Activated CD4-positive, alpha-beta memory T cell treated with anti-CD3 and anti-CD28 coated beads, Interleukin-2, amount 10 ng/mL, durations not matched to agents 7 days and 5 days (primary cell): ENCODE measurements around the gene TMEM254. TPM values are rescaled to one million over a fixed set of nuclear protein-coding genes. Genes with fewer than 3 reads are reported as not detected.
"Not testable (repeated sequence)": the region's sequence is repeated elsewhere in the genome, so short reads cannot be mapped to it uniquely, and the experiment has no call there.

Source experiments
- CTCF ChIA-PET: fragments of 350-600 bp; sonication (Branson Sonifier 250); formaldehyde crosslinking; loops from one replicate; lab custom pipeline; 2021; ENCODE audit warnings: antibody characterized with exemption, inconsistent platforms; lab: Charles Lee
- POLR2A ChIA-PET: fragments of 350-600 bp; sonication (Branson Sonifier 250); formaldehyde crosslinking; loops from one replicate; lab custom pipeline; 2021; ENCODE audit warnings: antibody characterized with exemption; lab: Charles Lee
- DNase-seq: peaks from one replicate; pipeline ENCODE4 v3.0.0-alpha.2; 2020
- H3K27ac Mint-ChIP-seq: one replicate; pipeline ENCODE4 v1.8.0; 2021; ENCODE audit warnings: mild to moderate bottlenecking, mixed read lengths
- H3K27me3 Mint-ChIP-seq: one replicate; pipeline ENCODE4 v1.8.0; 2021; ENCODE audit warnings: mixed read lengths
- H3K36me3 Mint-ChIP-seq: one replicate; pipeline ENCODE4 v1.8.0; 2021; ENCODE audit warnings: low read depth, mixed read lengths
- H3K4me1 Mint-ChIP-seq: one replicate; pipeline ENCODE4 v1.8.0; 2021; ENCODE audit warnings: mixed read lengths
- H3K4me3 Mint-ChIP-seq: one replicate; pipeline ENCODE4 v1.8.0; 2021; ENCODE audit warnings: mild to moderate bottlenecking, mixed read lengths
- H3K9me3 Mint-ChIP-seq: one replicate; pipeline ENCODE4 v1.8.0; 2021; ENCODE audit warnings: mixed read lengths
- total RNA-seq, 2 experiments: library from RNA; stranded (reverse); gene quantifications; one replicate each; pipeline ENCODE4 v1.2.3, GENCODE V29; 2021

TMEM254 gene, protein sequence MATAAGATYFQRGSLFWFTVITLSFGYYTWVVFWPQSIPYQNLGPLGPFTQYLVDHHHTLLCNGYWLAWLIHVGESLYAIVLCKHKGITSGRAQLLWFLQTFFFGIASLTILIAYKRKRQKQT
- 10 to 100 TPM; 15.0 to 18.3 TPM for total RNA-seq

DNA sequence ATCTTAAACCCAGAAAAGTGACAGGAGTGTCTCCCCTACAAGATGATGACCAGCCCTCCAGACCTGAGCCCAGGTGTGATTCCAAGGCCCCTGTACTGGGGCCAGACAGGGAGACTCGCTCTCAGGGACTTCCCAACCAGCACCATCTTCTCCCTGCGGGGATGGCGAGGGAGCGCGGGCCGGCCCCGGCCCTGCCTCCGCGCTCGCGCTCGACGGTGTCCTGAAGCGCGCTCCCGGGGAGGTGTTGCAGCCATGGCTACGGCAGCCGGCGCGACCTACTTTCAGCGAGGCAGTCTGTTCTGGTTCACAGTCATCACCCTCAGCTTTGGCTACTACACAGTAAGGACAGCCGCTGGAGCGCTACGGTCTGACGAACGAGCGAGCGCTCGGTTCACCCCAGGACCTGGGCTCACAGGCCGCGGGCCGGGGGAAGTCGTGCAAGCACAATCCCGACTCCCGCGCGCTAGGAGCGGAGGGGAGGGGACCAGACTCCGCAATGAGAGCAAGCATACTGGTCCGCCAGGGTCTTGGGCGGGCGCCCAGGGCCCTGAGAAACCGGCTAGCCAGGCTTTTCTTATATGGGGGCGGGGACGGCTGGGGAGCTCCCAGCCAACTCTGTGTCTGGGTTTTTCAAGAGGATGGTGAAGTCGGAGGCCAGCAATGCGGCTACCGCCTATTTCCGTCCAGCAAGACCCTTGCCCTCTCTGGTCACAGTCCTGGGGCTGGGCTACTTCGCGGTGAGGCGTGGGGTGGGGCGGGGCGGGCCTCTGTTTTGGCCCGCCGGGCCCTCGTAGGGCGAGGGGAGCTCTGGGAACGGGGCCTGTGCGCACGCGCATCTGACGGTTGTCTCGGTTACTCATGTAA is at the start of gene TMEM254:
Gene TMEM254 (plus strand): TSS at position 218 of the 864 bp plus-strand sequence. CDS start 35 bp downstream, at position 253.
- Mint-ChIP-seq H3K9me3 (no peaks in the 10 kb centered on the region), H3K27me3 (no peaks in the 10 kb centered on the region), H3K27ac (peak within 1 kb of the TSS; percentile 73), H3K36me3 (no peaks in the 10 kb centered on the region), H3K4me3 (peak within 1 kb of the TSS; percentile 92), H3K4me1 (peaks cover 29% of the 10 kb centered on the region)
- DNase-seq: peak; percentile 90
- ChIA-PET POLR2A (interaction anchor here (1.0 to 1.9 kb wide), 3 partner anchors 11 to 109 kb away, joined by 3 to 5 read pairs (median 4); no protein-coding TSS in a partner anchor), CTCF (interaction anchor here (0.7 to 2.3 kb wide), 7 partner anchors 11 to 300 kb away, joined by 3 to 8 read pairs (median 3); no protein-coding TSS in a partner anchor)

DNA sequence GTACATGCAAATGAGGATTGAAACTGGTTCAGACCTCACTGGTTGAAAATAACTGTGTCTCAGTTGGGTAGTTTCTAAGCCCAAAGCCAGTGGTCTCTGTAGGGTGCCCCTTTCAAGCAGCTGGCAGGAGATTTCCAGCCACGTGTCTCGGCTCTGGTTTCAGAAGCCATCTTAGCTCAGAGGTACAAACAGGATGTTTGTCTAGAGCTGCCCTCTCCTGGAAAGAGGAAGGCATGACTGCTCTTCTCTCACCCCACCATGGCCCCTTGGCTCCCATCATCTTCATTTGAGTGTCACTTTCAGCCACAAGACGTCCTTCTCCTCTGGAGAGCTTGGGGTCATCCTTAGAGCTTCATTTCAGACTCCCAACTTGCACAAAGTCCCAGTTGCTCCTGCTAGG is 49.3 kb upstream of the TMEM254 start:
- H3K4me1 Mint-ChIP-seq, H3K9me3 Mint-ChIP-seq, H3K4me3 Mint-ChIP-seq, POLR2A ChIA-PET, H3K36me3 Mint-ChIP-seq, H3K27ac Mint-ChIP-seq, H3K27me3 Mint-ChIP-seq: not testable (repeated sequence)
- CTCF ChIA-PET: interaction anchor here (1.0 kb wide), 1 partner anchor 19 kb away, joined by 3 read pairs; no protein-coding TSS in a partner anchor
- DNase-seq: peak; percentile 19

DNA sequence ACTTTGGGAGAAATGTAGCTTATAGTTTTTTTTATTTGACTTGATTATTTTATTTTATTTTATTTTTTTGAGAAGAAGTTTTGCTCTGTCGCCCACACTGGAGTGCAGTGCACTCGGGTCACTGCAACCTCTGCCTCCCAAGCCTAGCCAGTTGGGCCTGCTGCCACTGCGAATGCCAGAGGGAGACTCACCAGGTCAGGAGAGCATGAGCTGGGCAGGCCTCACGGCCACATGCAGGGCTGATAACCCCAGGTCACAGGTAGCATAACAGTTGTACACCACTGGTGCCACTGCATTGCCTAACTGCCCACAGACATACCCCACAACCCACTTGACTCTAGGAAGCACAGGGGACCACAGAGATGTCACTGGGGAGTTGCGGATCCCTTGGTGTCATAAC is 48.6 kb upstream of the TMEM254 start:
- H3K9me3 Mint-ChIP-seq, POLR2A ChIA-PET, H3K36me3 Mint-ChIP-seq, DNase-seq, H3K4me1 Mint-ChIP-seq, H3K27ac Mint-ChIP-seq, H3K4me3 Mint-ChIP-seq, H3K27me3 Mint-ChIP-seq: not testable (repeated sequence)
- CTCF ChIA-PET: interaction anchor here (1.0 kb wide), 1 partner anchor 18 kb away, joined by 3 read pairs; no protein-coding TSS in a partner anchor

DNA sequence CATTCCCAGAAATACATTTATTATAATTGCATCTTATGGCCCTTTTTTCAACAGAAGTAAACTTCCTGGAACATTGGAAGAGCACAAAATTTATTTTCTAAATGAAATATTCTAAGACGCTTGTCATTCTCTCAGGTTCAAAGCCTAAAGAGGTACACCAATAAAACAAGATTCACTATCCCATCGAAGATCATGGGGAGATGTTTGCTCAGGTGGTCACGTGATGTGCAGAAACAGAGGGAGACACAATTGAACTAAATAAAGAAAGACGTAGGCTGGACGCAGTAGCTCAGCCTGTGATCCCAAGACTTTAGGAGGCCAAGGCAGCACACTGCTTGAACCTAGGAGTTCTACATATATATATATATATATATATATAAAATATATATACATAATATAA is 46.0 kb upstream of the TMEM254 start:
- CTCF ChIA-PET: no interaction called here
- POLR2A ChIA-PET: no interaction called here
- no peaks in the 10 kb centered on the region for H3K9me3 Mint-ChIP-seq
- no peaks in the 10 kb centered on the region for H3K36me3 Mint-ChIP-seq
- no peaks in the 10 kb centered on the region for H3K27me3 Mint-ChIP-seq
- no peak overlapping the region for H3K27ac Mint-ChIP-seq
- no peak for DNase-seq
- H3K4me3 Mint-ChIP-seq: no peak overlapping the region
- peaks cover 2% of the 10 kb centered on the region for H3K4me1 Mint-ChIP-seq

DNA sequence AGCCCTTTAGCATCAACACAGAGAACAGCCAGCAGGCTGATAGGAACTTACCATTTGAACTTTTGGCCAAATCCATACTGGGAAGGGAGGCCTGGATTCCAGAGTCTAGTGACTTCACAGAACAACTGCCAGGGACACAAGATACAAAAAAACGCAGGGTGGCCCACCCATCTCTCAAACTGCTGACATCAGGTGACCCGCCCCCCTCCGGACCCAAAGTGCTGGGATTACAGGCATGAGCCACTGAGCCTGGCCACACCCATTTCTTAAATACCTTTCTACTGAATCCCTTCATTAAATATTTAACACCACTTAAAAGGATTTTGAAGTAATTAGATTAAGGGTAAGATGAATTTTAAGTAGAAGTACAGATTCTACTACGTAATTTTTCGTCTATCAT is 43.7 kb upstream of the TMEM254 start:
- H3K27me3 Mint-ChIP-seq, CTCF ChIA-PET, POLR2A ChIA-PET, DNase-seq, H3K9me3 Mint-ChIP-seq, H3K36me3 Mint-ChIP-seq, H3K27ac Mint-ChIP-seq, H3K4me1 Mint-ChIP-seq, H3K4me3 Mint-ChIP-seq: not testable (repeated sequence)

DNA sequence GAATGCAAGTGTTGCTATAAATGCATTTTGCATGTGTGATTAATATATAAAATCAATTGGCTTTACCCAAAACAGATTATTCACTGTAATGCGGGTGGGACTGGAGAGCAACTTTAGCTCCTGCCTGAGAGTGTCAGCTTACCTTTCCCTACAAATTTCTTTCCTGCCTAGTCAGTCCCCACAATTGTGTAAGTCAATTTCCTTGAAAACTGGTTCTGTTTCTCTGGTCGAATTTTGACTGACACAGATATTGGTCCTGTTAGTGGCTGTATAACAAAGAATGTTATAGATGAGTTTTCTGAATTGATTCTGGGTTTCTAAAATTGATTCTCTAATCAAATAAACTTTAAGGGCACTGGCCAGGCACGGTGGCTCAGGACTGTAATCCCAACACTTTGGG is 43.0 kb upstream of the TMEM254 start:
- H3K27me3 Mint-ChIP-seq, H3K4me1 Mint-ChIP-seq, H3K27ac Mint-ChIP-seq, DNase-seq, CTCF ChIA-PET, POLR2A ChIA-PET, H3K4me3 Mint-ChIP-seq, H3K9me3 Mint-ChIP-seq, H3K36me3 Mint-ChIP-seq: not testable (repeated sequence)

DNA sequence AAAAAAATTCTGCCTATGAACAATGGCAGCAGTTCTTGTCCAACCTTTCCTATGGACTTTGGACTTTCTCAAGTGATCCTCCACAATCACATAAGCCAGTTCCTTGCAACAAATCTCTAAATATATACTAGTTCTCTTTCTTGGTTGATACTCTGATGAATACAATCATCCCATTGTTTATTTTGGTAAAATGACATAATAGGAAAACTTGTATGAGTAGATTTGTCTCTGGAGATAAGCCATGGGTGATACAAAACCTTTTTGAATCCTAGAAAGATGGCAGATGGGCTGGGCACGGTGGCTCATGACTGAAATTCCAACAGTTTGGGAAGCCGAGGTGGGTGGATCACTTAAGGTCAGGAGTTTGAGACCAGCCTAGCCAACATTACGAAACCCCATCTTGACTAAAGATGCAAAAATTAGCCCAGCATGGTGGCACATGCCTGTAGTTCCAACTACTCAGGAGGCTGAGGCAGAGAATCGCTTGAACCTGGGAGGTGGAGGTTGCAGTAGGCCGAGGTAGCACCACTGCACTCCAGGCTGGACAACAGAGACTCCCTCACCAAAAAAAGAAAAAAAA is 41.5 kb upstream of the TMEM254 start:
- H3K9me3 Mint-ChIP-seq, DNase-seq, H3K36me3 Mint-ChIP-seq, POLR2A ChIA-PET, H3K4me1 Mint-ChIP-seq, H3K27me3 Mint-ChIP-seq, H3K4me3 Mint-ChIP-seq, H3K27ac Mint-ChIP-seq: not testable (repeated sequence)
- CTCF ChIA-PET: interaction anchor here (0.7 kb wide), 1 partner anchor 500 kb away, joined by 3 read pairs; no protein-coding TSS in a partner anchor

DNA sequence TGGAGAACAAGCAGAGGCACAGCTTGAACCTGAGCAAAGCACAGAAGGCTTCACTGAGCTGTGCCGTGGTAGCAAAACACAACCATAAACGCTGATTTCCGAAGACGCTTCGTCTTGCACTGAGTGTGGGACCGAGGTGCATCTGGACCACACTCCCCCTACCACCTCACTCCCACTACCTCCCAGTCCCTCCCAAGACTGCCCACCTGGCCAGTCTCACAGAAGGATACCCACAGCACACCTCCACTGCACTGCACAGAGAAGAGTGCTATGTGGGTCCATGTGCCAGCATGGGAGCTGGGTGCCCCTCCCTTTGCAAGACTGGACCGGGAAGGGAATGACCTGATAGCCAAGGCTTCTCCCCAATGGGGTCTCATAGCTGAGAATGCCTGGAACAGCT is 40.2 kb upstream of the TMEM254 start:
- H3K4me3 Mint-ChIP-seq, POLR2A ChIA-PET, H3K4me1 Mint-ChIP-seq, H3K27me3 Mint-ChIP-seq, H3K36me3 Mint-ChIP-seq, CTCF ChIA-PET, DNase-seq, H3K9me3 Mint-ChIP-seq, H3K27ac Mint-ChIP-seq: not testable (repeated sequence)

DNA sequence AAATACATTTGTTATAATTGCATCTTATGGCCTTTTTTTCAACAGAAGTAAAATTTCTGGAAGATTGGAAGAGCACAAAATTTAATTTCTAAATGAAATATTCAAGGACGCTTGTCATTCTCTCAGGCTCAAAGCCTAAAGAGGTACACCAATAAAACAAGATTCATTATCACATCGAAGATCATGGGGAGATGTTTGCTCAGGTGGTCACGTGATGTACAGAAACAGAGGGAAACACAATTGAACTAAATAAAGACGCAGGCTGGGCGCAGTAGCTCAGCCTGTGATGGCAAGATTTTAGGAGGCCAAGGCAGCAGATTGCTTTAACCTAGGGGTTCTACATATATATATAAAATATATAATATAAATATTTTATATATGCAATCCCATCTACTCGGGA is 37.3 kb upstream of the TMEM254 start:
- no peak for DNase-seq
- no peaks in the 10 kb centered on the region for H3K36me3 Mint-ChIP-seq
- no peaks in the 10 kb centered on the region for H3K4me1 Mint-ChIP-seq
- H3K4me3 Mint-ChIP-seq: no peak overlapping the region
- H3K27me3 Mint-ChIP-seq: peaks cover 6% of the 10 kb centered on the region
- H3K27ac Mint-ChIP-seq: no peak overlapping the region
- ChIA-PET POLR2A (no interaction called here), CTCF (no interaction called here)
- no peaks in the 10 kb centered on the region for H3K9me3 Mint-ChIP-seq

DNA sequence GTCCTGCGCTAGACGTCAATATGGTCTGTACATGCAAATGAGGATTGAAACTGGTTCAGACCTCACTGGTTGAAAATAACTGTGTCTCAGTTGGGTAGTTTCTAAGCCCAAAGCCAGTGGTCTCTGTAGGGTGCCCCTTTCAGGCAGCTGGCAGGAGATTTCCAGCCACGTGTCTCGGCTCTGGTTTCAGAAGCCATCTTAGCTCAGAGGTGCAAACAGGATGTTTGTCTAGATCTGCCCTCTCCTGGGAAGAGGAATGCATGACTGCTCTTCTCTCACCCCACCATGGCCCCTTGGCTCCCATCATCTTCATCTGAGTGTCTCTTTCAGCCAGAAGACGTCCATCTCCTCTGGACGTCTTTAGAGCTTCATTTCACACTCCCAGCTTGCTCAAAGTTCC is 33.5 kb upstream of the TMEM254 start:
- H3K36me3 Mint-ChIP-seq, H3K9me3 Mint-ChIP-seq, H3K27me3 Mint-ChIP-seq, H3K4me1 Mint-ChIP-seq, H3K4me3 Mint-ChIP-seq, H3K27ac Mint-ChIP-seq, POLR2A ChIA-PET, DNase-seq: not testable (repeated sequence)
- CTCF ChIA-PET: interaction anchor here (2.4 kb wide), 1 partner anchor 14 kb away, joined by 14 read pairs; no protein-coding TSS in a partner anchor

DNA sequence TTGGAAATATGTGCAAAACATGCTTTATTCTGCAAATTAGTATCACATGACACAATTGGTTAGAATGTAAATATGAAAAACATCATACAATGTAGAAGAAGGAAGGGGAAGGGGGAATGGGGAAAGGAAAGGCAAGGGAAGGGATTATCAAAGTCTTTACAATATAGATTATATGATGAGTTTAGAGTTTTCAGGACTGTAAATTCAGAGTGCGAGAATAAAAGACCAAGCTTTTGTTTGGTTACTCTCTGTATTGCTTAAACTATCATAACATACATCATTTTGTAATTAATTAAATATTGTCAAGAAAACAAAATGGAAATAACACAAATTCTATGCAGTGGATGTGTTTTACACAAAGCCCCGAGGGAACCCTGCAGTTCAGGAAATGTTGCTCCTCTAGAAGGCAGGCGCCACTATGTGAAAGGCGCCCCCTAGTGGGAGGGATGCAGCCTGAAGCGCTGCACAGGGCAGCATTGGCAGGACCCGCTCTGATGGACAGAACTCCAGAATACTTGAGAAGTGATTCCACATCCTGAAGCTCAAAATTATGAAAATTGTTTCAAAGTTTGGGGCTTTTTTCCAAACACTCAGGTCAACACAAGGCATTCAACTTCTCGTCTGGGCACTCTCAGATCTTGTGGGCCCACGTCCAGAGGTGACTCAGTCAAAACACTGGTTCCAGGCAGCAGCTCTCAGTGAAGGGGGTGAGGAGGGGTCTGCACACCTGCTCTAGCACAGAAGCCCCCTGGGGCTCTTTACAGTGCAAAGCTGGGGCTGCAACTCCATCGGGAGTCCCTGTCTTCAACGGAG is 31.6 kb upstream of the TMEM254 start:
- Mint-ChIP-seq H3K9me3 (no peaks in the 10 kb centered on the region), H3K27ac (no peak overlapping the region), H3K4me3 (no peak overlapping the region), H3K36me3 (no peaks in the 10 kb centered on the region), H3K4me1 (no peaks in the 10 kb centered on the region), H3K27me3 (peaks cover 3% of the 10 kb centered on the region)
- peak; percentile 72 for DNase-seq
- ChIA-PET POLR2A (no interaction called here), CTCF (interaction anchor here (1.0 to 2.4 kb wide), 9 partner anchors 10 to 510 kb away, joined by 3 to 14 read pairs (median 5); no protein-coding TSS in a partner anchor)

DNA sequence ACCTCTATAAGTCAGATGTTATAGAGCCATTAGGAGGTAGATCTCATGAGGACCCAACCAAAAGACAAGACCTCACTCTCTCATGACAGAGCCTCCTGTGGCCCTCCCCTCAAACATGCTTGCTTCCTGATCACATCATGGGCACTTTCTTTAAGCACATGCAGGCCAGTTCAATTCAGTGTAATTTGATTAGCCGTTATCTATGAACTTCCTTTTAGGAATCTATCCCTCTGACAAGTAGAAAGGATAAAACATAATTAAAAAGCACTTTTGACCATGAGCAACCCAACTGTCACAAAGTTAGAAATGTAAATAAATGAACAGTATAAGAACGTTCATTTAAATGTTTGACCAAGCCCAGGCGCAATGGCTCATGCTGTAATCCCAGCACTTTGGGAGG is 27.7 kb upstream of the TMEM254 start:
- no peak overlapping the region for H3K27ac Mint-ChIP-seq
- no peaks in the 10 kb centered on the region for H3K4me1 Mint-ChIP-seq
- ChIA-PET POLR2A (no interaction called here), CTCF (no interaction called here)
- peaks cover 3% of the 10 kb centered on the region for H3K27me3 Mint-ChIP-seq
- no peak for DNase-seq
- no peaks in the 10 kb centered on the region for H3K36me3 Mint-ChIP-seq
- H3K9me3 Mint-ChIP-seq: no peaks in the 10 kb centered on the region
- no peak overlapping the region for H3K4me3 Mint-ChIP-seq
